Hematopoietic multipotent progenitor cell (in vitro differentiated cells): ENCODE data around the gene CTRB1. TPM values are rescaled to one million over a fixed set of nuclear protein-coding genes. Genes with fewer than 3 reads are reported as not detected.

Experiments
- DNase-seq, 3 donors: peaks; one replicate each; pipeline ENCODE4 v3.0.0-alpha.2; 2011 to 2015; ENCODE audit warnings: low read depth in 2 of 3, low spot score in 2 of 3
- total RNA-seq: library from RNA; depleted of rRNA; stranded (reverse); fragments of >200 nt; gene quantifications from one replicate; pipeline ENCODE4 v1.2.3, GENCODE V29; 2012

CTRB1 gene
- total RNA-seq, 1 donor, result not detected

GRCh38 chr16:75251280-75252048 is 32.7 kb downstream of the CTRB1 start, which contains the start of gene BCAR1:
TSS of gene BCAR1 (minus strand) at chr16:75251624. CDS start at chr16:75251482, 142 bp downstream.
- DNase-seq, result peak in 2 of 3 donors; percentile 28 to 47

GRCh38 chr16:75252049-75252864 is 33.5 kb downstream of the CTRB1 start:
- DNase-seq, result no peak

- no peak for DNase-seq
Measured at GRCh38 chr16:75252946-75253911, 34.4 kb downstream of the CTRB1 start.

- DNase-seq, result no peak
Measured at GRCh38 chr16:75254359-75254837, 35.6 kb downstream of the CTRB1 start.

GRCh38 chr16:75256059-75256571 is 37.3 kb downstream of the CTRB1 start:
- no peak for DNase-seq

GRCh38 chr16:75256696-75257343 is 38.0 kb downstream of the CTRB1 start:
- no peak for DNase-seq

- DNase-seq, result no peak
Measured at GRCh38 chr16:75257886-75258806, 39.4 kb downstream of the CTRB1 start.

GRCh38 chr16:75258807-75259141 is 40.0 kb downstream of the CTRB1 start:
- DNase-seq, result no peak

GRCh38 chr16:75260851-75261589 is 42.2 kb downstream of the CTRB1 start:
- no peak for DNase-seq

- no peak for DNase-seq
Measured at GRCh38 chr16:75261590-75262078, 42.8 kb downstream of the CTRB1 start.

- no peak for DNase-seq
Measured at GRCh38 chr16:75262104-75262799, 43.5 kb downstream of the CTRB1 start.

GRCh38 chr16:75262800-75263127 is 44.0 kb downstream of the CTRB1 start:
- no peak for DNase-seq

GRCh38 chr16:75263291-75263962 is 44.6 kb downstream of the CTRB1 start:
- no peak for DNase-seq

GRCh38 chr16:75263963-75264445 is 45.2 kb downstream of the CTRB1 start:
- no peak for DNase-seq

GRCh38 chr16:75264457-75264998 is 45.7 kb downstream of the CTRB1 start:
- DNase-seq, result no peak
